Measurements from ENCODE around the gene NPL.

DNA sequence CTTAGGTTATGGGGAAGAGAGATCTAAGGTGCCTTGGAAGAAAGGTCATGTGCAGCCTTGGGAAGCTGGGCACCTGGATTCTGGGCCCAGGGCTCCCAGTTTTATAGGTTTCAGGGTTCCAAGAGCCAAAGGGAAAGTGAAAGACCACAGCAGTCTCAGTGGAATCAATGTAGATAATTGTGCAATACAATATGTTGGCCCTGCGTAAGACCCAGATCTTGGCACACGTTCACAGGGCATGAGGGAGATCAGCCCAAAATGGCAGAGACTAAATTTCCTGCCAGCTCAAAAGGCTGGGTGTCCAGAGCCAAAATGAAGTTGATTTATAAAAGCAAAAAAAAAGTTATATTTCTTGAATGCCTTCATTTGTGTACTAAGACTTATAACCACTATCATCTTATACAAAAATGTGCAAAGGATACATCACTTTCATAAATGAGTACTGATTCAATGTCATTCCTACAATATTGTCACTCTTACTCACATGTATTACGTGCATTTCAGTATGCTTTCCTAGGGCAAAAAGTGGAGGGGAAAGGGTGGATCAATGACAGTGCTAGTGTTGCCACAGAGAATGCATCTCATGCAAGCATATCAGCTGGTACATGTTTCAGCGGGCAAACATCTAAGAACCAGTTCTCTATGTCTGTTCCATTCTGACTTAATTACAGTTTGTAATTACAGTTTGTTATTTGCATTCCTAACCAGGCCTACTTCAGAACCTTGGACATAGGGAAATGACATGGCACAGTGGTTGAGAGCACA lies 22.5 kb upstream of the NPL start:
- TF ChIP-seq, protein P1, sequence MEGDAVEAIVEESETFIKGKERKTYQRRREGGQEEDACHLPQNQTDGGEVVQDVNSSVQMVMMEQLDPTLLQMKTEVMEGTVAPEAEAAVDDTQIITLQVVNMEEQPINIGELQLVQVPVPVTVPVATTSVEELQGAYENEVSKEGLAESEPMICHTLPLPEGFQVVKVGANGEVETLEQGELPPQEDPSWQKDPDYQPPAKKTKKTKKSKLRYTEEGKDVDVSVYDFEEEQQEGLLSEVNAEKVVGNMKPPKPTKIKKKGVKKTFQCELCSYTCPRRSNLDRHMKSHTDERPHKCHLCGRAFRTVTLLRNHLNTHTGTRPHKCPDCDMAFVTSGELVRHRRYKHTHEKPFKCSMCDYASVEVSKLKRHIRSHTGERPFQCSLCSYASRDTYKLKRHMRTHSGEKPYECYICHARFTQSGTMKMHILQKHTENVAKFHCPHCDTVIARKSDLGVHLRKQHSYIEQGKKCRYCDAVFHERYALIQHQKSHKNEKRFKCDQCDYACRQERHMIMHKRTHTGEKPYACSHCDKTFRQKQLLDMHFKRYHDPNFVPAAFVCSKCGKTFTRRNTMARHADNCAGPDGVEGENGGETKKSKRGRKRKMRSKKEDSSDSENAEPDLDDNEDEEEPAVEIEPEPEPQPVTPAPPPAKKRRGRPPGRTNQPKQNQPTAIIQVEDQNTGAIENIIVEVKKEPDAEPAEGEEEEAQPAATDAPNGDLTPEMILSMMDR (IDR thresholded peaks at IDR 0.05), result no peak
- no peak for TF ChIP-seq POLR2A (IDR thresholded peaks at IDR 0.05)

Data from vagina (tissue), 2 donors.